Esophagus muscularis mucosa (tissue), 4 donors: Measurements from ENCODE around the gene SPTLC3.

Experiments
- CTCF ChIP-seq, 3 experiments: fragments of 200-600 bp in 2 of 3; fragments of 450-650 bp in 1 of 3; sonication (generic) in 2 of 3; IDR thresholded peaks; one replicate each; pipeline ENCODE4 v1.5.1; 2017 to 2019; ENCODE audit warnings: antibody characterized with exemption in 3 of 3, mild to moderate bottlenecking in 2 of 3, moderate library complexity in 1 of 3
- EP300 ChIP-seq: sonication (generic); formaldehyde crosslinking; IDR thresholded peaks from one replicate; pipeline ENCODE4 v1.6.1; 2017; ENCODE audit warnings: antibody characterized with exemption
- POLR2A ChIP-seq: fragments of 450-650 bp; IDR thresholded peaks from one replicate; pipeline ENCODE4 v1.6.1; 2017; ENCODE audit warnings: antibody characterized with exemption, moderate library complexity, mild to moderate bottlenecking, low read depth
- POLR2AphosphoS5 ChIP-seq, 2 donors: sonication (generic); formaldehyde crosslinking; IDR thresholded peaks; one replicate each; pipeline ENCODE4 v1.6.1; 2017; ENCODE audit warnings: antibody characterized with exemption in 2 of 2

- TF ChIP-seq CTCF (IDR thresholded peaks at IDR 0.05) (no peak), POLR2A (no peak), POLR2AphosphoS5 (IDR thresholded peaks at IDR 0.05) (no peak), EP300 (no peak)
Observed at GRCh38 chr20:13111249-13111911, 102.6 kb downstream of the SPTLC3 start.
